GM21528 (cell line): ENCODE results near the gene ZBTB43.
A peak's percentile ranks its signal among the peaks of the same experiment; 100 is the strongest.

Experiments
- ATAC-seq: cut with Tn5 transposase; IDR thresholded peaks from one replicate; pipeline ENCODE4 v1.9.1; 2021; ENCODE audit warnings: mild to moderate bottlenecking, moderate library complexity; ENCODE audit not compliant: unreplicated experiment, low FRiP score

Gene ZBTB43

DNA sequence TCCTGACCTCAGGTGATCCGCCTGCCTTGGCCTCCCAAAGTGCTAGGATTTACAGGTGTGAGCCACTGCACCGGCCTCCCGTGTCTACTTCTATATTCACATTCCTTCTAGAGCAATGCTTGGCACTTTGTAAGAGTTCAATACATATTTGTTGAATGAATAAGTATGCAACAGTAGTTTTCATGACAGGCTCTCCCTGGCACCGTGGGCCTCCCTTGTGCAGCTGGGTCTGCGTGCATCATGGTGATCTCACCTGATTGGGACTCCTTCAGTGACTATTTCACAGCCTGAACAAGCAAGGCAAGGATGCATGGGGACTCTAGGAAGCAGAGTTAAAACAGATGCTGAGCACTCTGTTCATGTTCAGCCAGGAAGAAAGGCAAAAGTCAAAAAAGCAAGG, 48.8 kb downstream of the ZBTB43 start:
- ATAC-seq = no peak

- no peak for ATAC-seq
Observed at GRCh38 chr9:126854734-126855133, 49.9 kb downstream of the ZBTB43 start.

GRCh38 chr9:126856326-126856877, 51.6 kb downstream of the ZBTB43 start:
- ATAC-seq = no peak

DNA sequence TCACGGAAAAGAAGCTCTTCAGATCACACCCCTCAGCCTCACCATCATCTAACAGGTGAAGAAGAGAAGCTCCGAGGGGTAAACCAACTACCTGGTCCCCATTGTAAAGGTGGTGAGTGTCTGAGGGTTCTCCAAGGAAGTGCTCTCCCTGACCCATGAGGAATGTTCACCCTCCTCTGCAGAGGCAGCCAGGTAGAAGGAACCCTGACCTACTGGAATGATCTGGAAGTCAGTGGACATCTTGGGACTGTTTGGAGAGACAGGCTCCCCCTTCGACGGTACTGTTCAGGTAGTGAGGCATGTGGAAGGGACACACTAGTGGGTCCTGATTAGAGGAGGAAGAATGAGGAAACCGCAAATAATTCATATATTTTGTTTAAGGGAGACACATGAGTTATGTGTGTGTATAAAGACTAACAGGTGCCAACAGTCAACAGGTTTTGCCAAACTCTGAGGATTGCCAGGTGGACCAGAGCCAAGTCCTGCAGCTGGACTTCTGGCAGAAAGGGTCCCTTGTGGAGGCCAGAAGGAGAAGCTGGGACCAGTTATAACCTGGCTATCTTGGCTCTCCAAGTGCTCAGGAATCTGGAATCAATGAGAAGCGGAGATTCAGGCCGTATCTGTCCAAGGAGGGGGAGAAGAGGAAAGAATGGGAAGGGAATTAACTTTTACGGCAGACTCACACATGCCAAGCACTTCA, 52.6 kb downstream of the ZBTB43 start:
- no peak for ATAC-seq

DNA sequence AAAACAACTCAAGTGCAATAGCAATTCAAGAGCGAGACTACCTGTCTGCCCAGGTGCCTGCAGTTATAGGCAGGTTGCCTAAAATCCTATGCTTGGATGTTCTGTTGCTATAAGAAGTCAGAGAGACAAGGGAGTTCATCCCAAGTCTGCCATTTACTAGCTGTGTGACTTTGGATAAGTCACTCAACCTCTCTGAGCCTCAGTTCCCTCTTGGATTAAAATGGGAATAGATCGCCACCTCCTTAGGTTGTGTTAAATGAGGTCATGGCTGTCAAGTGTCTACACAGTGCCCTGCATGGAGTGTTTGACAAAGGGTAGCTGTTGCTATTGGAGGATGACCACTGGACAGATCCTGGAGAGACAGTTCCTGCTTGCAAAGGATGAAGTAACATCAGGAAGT, 54.3 kb downstream of the ZBTB43 start:
- no peak for ATAC-seq

GRCh38 chr9:126860077-126860756, 55.4 kb downstream of the ZBTB43 start, which contains the start of gene ZBTB34:
Gene ZBTB34 (plus strand): TSS chr9:126860639. CDS start chr9:126879400, 18,761 bp downstream.
- peak; percentile 74 for ATAC-seq

- ATAC-seq = peak; percentile 28
Observed at GRCh38 chr9:126860757-126861466, 56.1 kb downstream of the ZBTB43 start.

DNA sequence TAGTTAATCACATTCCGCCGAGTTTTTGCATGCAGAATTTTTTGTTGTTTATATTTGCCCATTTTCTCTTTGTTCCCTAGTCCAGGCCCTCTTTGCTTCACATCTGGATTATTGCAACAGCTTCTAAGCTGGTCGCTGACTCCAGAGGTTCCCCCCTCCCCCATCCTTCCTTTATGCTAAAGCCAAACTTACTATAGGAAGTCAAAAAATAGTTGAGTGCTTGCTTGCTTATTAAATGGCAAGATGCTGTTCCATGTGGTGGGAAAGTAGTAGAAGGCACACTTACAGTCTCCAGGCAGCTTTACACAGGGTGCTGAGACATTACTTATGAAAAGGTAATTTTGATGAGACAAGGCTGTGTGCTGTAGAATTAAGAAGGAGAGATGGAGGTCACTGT, 56.9 kb downstream of the ZBTB43 start:
- ATAC-seq = no peak

DNA sequence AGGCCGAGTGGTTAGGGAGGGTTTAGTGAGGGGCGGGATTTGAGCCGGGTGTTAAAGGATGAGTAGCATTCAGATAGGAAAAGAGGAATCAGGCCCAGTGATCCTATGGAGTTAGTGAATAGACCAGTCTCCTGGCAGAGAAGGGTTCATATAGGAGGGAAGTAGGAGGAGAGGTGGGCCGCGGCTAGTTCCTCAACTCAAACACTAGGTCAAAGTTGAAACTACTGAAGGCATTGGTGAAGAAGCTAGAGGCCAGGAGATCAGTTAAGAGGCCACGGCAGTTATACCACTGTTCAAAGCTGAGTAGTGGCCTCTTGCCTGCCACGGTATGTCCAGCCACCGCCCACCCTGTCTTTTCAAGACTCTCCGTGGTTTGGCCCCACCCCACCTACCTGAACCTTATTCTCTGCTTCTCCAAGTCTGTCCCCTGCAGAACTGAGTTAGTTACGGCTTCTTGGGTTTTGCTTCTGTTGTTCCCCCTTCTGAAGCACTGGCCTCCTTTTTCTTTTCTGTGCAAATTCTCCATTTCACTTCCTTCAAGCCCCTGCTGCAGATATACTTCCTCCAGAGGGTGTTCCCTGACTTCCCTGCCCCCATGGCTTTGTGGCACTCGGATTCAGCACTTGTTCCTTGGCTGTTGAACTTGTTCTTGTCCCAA, 57.4 kb downstream of the ZBTB43 start:
- no peak for ATAC-seq

DNA sequence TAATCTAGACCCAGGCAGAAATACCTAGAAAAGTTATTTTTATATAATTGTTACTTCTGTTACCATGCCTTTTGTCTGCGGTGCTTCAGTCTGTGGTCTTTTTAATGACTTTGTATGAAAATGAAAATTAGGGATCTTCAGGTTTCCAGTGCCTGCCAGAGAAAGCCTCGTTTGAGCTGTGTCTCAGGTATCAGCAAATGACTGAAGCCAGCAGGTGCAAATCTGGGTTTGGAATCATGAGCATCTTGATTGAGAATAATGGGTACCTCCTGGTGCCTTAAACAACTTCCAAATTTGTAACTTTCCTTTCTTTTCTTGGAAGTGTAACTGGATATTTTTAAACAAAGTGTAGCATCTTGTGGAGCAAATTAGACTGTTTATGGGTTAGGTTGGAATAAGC, 59.9 kb downstream of the ZBTB43 start:
- ATAC-seq = no peak

GRCh38 chr9:126869368-126869767, 64.5 kb downstream of the ZBTB43 start:
- ATAC-seq = no peak

- ATAC-seq = no peak
Observed at GRCh38 chr9:126872516-126872915, 67.7 kb downstream of the ZBTB43 start.

DNA sequence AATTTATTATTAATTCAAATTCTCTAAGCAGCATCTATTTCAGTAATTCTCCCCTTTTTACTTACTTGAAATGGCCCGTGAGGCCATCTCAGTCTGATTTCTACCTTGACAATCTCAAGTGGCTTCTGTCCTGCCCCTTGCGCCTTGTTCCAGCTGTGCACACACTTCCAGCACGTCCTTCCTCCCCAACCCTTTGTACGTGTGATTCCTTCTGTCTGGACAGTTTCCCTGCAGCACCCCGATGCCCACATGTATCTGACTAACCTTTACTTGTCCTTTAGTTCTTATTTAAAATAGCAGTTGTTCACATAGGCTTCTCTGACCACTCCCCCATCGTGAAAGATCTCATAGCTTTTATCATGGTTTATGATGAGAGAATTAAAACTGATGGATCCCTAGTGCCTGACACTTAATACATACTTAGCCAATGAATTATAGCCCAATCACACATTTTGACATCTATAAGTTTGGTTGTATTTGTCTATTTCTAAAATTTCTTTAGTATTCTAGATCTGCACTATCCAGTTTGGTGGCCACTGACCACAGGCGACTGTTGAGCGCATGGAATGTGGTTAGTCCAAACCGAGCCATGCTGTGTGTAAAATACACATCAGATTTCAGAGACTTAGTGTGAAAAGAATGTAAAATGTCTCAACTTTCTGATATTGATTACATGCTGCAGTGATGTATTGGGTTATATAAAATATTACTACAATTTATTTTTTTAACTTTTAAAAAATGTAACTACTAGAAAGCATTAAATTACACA, 69.9 kb downstream of the ZBTB43 start:
- ATAC-seq = no peak

DNA sequence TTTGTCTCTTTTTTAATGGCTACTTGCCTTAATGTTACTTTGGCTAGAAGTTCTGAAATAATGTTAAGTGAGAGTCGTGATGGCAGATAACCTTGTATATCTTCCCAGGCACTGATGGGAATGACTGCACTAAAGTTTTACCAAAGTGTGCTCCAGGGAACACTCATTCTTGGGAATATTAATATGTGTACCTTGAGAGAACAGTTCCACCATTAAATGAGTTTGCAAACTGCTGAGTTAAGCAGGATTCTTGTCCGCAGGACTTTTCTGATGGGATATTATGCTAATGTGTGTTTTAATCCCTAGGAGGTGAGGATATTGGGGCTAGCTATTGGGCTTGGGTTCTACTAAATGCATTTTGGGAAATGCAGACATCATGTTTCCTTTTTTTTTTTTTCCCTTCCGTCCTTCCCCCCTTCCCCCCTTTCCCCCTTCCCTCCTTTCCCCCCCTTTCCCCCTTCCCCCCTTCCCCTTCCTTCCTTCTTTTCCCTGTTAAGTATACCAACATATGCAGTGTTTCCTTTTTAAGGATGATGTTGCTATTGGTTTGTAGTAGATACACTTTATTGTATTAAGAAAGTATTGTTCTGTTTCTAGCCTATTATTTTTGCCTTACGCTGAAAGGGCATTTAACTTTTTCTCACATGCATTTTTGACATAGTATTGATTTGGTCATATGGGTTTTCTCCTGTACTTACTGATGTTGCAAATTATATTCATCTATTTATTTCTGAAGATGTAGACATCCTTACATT, 71.1 kb downstream of the ZBTB43 start:
- ATAC-seq = no peak

GRCh38 chr9:126876531-126876930, 71.7 kb downstream of the ZBTB43 start:
- no peak for ATAC-seq

GRCh38 chr9:126877418-126877817, 72.6 kb downstream of the ZBTB43 start:
- no peak for ATAC-seq

DNA sequence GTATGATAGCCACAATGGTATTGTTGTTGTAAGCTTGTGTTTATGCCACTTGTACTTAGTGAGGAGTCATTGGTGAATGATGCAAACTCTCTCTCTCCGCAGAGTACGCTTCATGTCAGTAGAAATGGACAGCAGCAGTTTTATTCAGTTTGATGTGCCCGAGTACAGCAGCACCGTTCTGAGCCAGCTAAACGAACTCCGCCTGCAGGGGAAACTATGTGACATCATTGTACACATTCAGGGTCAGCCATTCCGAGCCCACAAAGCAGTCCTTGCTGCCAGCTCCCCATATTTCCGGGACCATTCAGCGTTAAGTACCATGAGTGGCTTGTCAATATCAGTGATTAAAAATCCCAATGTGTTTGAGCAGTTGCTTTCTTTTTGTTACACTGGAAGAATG, 74.4 kb downstream of the ZBTB43 start:
- ATAC-seq = no peak

DNA sequence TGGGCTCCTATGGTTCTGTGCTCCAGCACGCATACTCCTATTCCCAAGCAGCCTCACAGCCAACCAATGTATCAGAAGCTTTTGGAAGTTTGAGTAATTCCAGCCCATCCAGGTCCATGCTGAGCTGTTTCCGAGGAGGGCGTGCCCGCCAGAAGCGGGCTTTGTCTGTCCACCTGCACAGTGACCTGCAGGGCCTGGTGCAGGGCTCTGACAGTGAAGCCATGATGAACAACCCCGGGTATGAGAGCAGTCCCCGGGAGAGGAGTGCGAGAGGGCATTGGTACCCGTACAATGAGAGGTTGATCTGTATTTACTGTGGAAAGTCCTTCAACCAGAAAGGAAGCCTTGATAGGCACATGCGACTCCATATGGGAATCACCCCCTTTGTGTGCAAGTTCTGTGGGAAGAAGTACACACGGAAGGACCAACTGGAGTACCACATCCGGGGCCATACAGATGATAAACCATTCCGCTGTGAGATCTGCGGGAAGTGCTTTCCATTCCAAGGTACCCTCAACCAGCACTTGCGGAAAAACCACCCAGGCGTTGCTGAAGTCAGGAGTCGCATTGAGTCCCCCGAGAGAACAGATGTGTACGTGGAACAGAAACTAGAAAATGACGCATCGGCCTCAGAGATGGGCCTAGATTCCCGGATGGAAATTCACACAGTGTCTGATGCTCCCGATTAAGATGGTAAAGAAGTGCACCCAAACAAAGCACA, 75.5 kb downstream of the ZBTB43 start:
- no peak for ATAC-seq

- no peak for ATAC-seq
Observed at GRCh38 chr9:126880947-126881332, 76.1 kb downstream of the ZBTB43 start.
